HG03432 (cell line): ENCODE measurements around the gene SVOP.

ENCODE experiments used
- ATAC-seq: cut with Tn5 transposase; IDR thresholded peaks from one replicate; pipeline ENCODE4 v1.9.1; 2021; ENCODE audit warnings: mild to moderate bottlenecking, moderate library complexity; ENCODE audit not compliant: unreplicated experiment

Gene SVOP

GRCh38 chr12:108980831-108981618 is 39.8 kb downstream of the SVOP start:
- ATAC-seq: no peak

- ATAC-seq: no peak
Observed at GRCh38 chr12:108977360-108977759, 43.5 kb downstream of the SVOP start.

- ATAC-seq: no peak
Observed at GRCh38 chr12:108975024-108975593, 45.8 kb downstream of the SVOP start.

- ATAC-seq: no peak
Observed at GRCh38 chr12:108973629-108974152, 47.2 kb downstream of the SVOP start.

- ATAC-seq: no peak
Observed at GRCh38 chr12:108972358-108972757, 48.5 kb downstream of the SVOP start.

- no peak for ATAC-seq
Observed at GRCh38 chr12:108969622-108970021, 51.2 kb downstream of the SVOP start.

- no peak for ATAC-seq
Observed at GRCh38 chr12:108967869-108968540, 52.9 kb downstream of the SVOP start.

- no peak for ATAC-seq
Observed at GRCh38 chr12:108966378-108967151, 54.3 kb downstream of the SVOP start.

- no peak for ATAC-seq
Observed at GRCh38 chr12:108965886-108966285, 55.0 kb downstream of the SVOP start.

GRCh38 chr12:108964371-108965352 is 56.2 kb downstream of the SVOP start:
- ATAC-seq: no peak

- ATAC-seq: no peak
Observed at GRCh38 chr12:108962256-108962655, 58.6 kb downstream of the SVOP start.

- no peak for ATAC-seq
Observed at GRCh38 chr12:108959748-108960655, 60.9 kb downstream of the SVOP start.

GRCh38 chr12:108955225-108955835 is 65.5 kb downstream of the SVOP start:
- no peak for ATAC-seq

GRCh38 chr12:108950991-108951739 is 69.7 kb downstream of the SVOP start:
- ATAC-seq: no peak

GRCh38 chr12:108949976-108950375 is 70.9 kb downstream of the SVOP start:
- no peak for ATAC-seq

- ATAC-seq: no peak
Observed at GRCh38 chr12:108948367-108948766, 72.5 kb downstream of the SVOP start.

GRCh38 chr12:108947097-108947496 is 73.8 kb downstream of the SVOP start:
- ATAC-seq: no peak

- no peak for ATAC-seq
Observed at GRCh38 chr12:108940138-108940537, 80.7 kb downstream of the SVOP start.
